ENCODE data around the gene ATP9B.

Gene ATP9B

GRCh38 chr18:79335833-79336360 is 266.7 kb downstream of the ATP9B start:
- DNase-seq, result no peak

- no peak for DNase-seq
Observed at GRCh38 chr18:79336556-79337142, 267.5 kb downstream of the ATP9B start.

- no peak for DNase-seq
Observed at GRCh38 chr18:79337184-79337583, 268.0 kb downstream of the ATP9B start.

GRCh38 chr18:79337620-79338019 is 268.4 kb downstream of the ATP9B start:
- no peak for DNase-seq

- DNase-seq, result no peak
Observed at GRCh38 chr18:79339094-79339908, 270.1 kb downstream of the ATP9B start.

- no peak for DNase-seq
Observed at GRCh38 chr18:79343567-79344207, 274.5 kb downstream of the ATP9B start.

- DNase-seq, result no peak
Observed at GRCh38 chr18:79344208-79344581, 275.0 kb downstream of the ATP9B start.

- no peak for DNase-seq
Observed at GRCh38 chr18:79345366-79345765, 276.2 kb downstream of the ATP9B start.

- DNase-seq, result no peak
Observed at GRCh38 chr18:79345981-79346380, 276.8 kb downstream of the ATP9B start.

- DNase-seq, result no peak
Observed at GRCh38 chr18:79348066-79348465, 278.9 kb downstream of the ATP9B start.

- DNase-seq, result no peak
Observed at GRCh38 chr18:79352432-79352831, 283.2 kb downstream of the ATP9B start.

GRCh38 chr18:79353267-79353666 is 284.1 kb downstream of the ATP9B start:
- DNase-seq, result no peak

GRCh38 chr18:79354350-79354749 is 285.2 kb downstream of the ATP9B start:
- no peak for DNase-seq

- DNase-seq, result no peak
Observed at GRCh38 chr18:79355433-79356335, 286.5 kb downstream of the ATP9B start.

- no peak for DNase-seq
Observed at GRCh38 chr18:79356435-79356834, 287.2 kb downstream of the ATP9B start.

GRCh38 chr18:79360933-79361332 is 291.7 kb downstream of the ATP9B start:
- no peak for DNase-seq

- no peak for DNase-seq
Observed at GRCh38 chr18:79361766-79362522, 292.8 kb downstream of the ATP9B start.

GRCh38 chr18:79365701-79366100 is 296.5 kb downstream of the ATP9B start:
- DNase-seq, result no peak

GRCh38 chr18:79366177-79367094 is 297.2 kb downstream of the ATP9B start:
- no peak for DNase-seq

- DNase-seq, result no peak
Observed at GRCh38 chr18:79367480-79367879, 298.3 kb downstream of the ATP9B start.

GRCh38 chr18:79367989-79368388 is 298.8 kb downstream of the ATP9B start:
- DNase-seq, result no peak
